Muscle layer of duodenum (tissue), 2 donors: ENCODE data around the gene HSD17B1.

ENCODE experiments used
- H3K27ac ChIP-seq: one replicate; pipeline ENCODE4 v1.7.0; 2013; ENCODE audit warnings: mild to moderate bottlenecking, low read length
- H3K27me3 ChIP-seq: one replicate; pipeline ENCODE4 v1.7.0; 2013; ENCODE audit warnings: low read depth, mild to moderate bottlenecking, control low read depth, low read length
- H3K36me3 ChIP-seq, 2 donors: one replicate each; pipeline ENCODE4 v1.7.0; 2013; ENCODE audit warnings: low read length in 2 of 2, control low read depth in 1 of 2, mild to moderate bottlenecking in 1 of 2; ENCODE audit not compliant: insufficient read depth in 2 of 2, control insufficient read depth in 1 of 2
- H3K4me1 ChIP-seq, 2 donors: one replicate each; pipeline ENCODE4 v1.7.0; 2013; ENCODE audit warnings: low read length in 2 of 2, mild to moderate bottlenecking in 2 of 2, control low read depth in 1 of 2, moderate library complexity in 1 of 2; ENCODE audit not compliant: insufficient read depth in 2 of 2, control insufficient read depth in 1 of 2
- H3K4me3 ChIP-seq, 2 donors: one replicate each; pipeline ENCODE4 v1.7.0; 2013; ENCODE audit warnings: low read length in 2 of 2, low read depth in 1 of 2, mild to moderate bottlenecking in 1 of 2
- H3K9me3 ChIP-seq, 2 donors: one replicate each; pipeline ENCODE4 v1.7.0; 2013; ENCODE audit warnings: low read length in 2 of 2, control low read depth in 1 of 2, mild to moderate bottlenecking in 1 of 2; ENCODE audit not compliant: control insufficient read depth in 1 of 2
- donor health status: healthy.

HSD17B1 gene

DNA sequence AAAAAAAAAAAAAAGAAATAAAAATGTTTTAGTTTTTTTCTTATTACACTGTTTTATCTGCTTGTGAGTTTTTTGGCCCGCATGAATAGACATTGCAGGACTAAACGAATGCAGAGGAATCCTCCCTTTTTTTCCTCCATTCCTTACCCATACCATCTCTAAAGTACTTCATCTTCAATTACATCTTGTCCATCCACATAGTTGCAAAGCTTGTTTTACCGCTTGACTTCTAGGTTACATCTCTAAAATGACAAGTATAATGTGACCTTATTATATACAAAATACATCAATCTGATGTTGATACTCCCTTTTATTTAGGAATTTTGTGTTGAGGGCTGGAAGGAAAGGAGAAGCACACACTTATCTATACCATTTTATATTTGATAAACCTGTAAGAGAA lies 43.7 kb downstream of the HSD17B1 start:
- no peaks in the 10 kb centered on the region for H3K9me3 ChIP-seq
- peaks cover 8% of the 10 kb centered on the region in 2 donors for H3K36me3 ChIP-seq
- H3K27me3 ChIP-seq, result no peaks in the 10 kb centered on the region
- H3K4me3 ChIP-seq, result no peak overlapping the region
- peaks cover 0 to 13% of the 10 kb centered on the region in 2 donors for H3K4me1 ChIP-seq
- no peak overlapping the region for H3K27ac ChIP-seq

DNA sequence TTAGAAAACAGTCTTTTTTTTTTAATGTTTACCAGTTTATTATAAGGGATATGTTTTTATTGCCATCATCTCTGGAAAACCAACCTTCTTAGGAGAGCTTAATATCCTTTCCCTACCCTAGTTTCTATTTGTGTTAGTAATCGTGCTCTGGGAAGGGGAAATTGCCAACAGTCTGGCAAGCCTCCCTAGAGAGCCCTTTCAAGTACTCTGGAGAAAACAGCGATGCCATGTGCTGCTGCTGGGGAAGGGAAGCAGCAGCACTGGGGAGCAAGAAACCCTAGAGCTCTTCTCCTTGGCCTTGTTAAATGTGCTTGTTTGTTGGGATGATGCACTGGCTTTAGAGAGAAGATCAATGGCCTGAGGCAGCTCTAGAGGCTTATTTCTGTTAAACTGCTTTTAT lies 46.2 kb downstream of the HSD17B1 start:
- Histone ChIP-seq H3K27me3 (no peaks in the 10 kb centered on the region), H3K4me3 (no peak overlapping the region), H3K4me1 (peaks cover 0 to 18% of the 10 kb centered on the region in 2 donors), H3K27ac (no peak overlapping the region), H3K36me3 (no peaks in the 10 kb centered on the region), H3K9me3 (no peaks in the 10 kb centered on the region)

DNA sequence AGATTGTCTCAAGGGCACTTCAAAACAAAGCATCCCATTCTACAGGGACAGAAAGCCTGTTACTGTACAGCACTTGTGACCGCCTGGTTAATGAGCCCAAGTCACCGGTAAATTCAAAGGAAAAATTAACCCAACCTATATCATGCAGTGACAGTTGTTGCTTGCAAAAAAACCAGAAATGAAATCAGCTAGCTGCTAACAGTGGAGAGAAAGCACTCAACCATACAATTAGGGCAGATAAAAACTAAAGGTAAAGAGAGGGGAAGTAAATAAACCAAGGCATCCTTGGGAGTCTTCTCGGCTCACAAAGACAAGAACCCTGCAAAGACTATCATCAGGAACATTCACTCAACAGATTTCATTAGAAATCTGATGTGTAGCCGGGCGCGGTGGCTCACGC lies 50.6 kb downstream of the HSD17B1 start:
- H3K4me1 ChIP-seq, result peaks cover 0 to 40% of the 10 kb centered on the region in 2 donors

More for the DNA sequence above, 50.6 kb downstream of the HSD17B1 start:
- Histone ChIP-seq H3K27ac (no peak overlapping the region), H3K27me3 (no peaks in the 10 kb centered on the region), H3K4me3 (no peak overlapping the region), H3K9me3 (no peaks in the 10 kb centered on the region), H3K36me3 (no peaks in the 10 kb centered on the region)
